Heart right ventricle (tissue), 16 donors: ENCODE measurements around the gene SLC29A1. TPM values are rescaled to one million over a fixed set of nuclear protein-coding genes. Genes with fewer than 3 reads are reported as not detected.

Source experiments
- ATAC-seq, 8 donors: fragments of 200-7000 bp; cut with Tn5 transposase; one replicate each; pipeline ENCODE4 v1.9.1; 2020; ENCODE audit warnings: mild to moderate bottlenecking in 8 of 8, moderate library complexity in 8 of 8, moderate number of reproducible peaks in 1 of 8
- DNase-seq, 2 donors: peaks; one replicate each; pipeline ENCODE4 v3.0.0-alpha.2; 2020
- H3K27ac ChIP-seq, 10 donors: fragments of 200-600 bp; sonication (generic) in 2 of 10; one replicate each; pipeline versions ENCODE4 v1.5.0 to v1.8.0; 2020 to 2022; ENCODE audit warnings: mild to moderate bottlenecking in 3 of 10
- H3K27me3 ChIP-seq, 7 donors: fragments of 200-600 bp; one replicate each; pipeline ENCODE4 v1.8.0; 2021 to 2022; ENCODE audit warnings: mild to moderate bottlenecking in 2 of 7
- H3K36me3 ChIP-seq, 9 donors: fragments of 200-600 bp; sonication (generic) in 1 of 9; one replicate each; pipeline versions ENCODE4 v1.5.0 to v1.8.0; 2020 to 2022; ENCODE audit warnings: mild to moderate bottlenecking in 2 of 9
- H3K4me1 ChIP-seq, 9 donors: fragments of 200-600 bp; sonication (generic) in 1 of 9; one replicate each; pipeline versions ENCODE4 v1.5.0 to v1.8.0; 2020 to 2022; ENCODE audit warnings: mild to moderate bottlenecking in 4 of 9
- H3K4me3 ChIP-seq, 10 donors: fragments of 200-600 bp; sonication (generic) in 2 of 10; one replicate each; pipeline versions ENCODE4 v1.5.0 to v1.8.0; 2020 to 2022; ENCODE audit warnings: mild to moderate bottlenecking in 7 of 10, moderate library complexity in 2 of 10
- H3K9me3 ChIP-seq, 11 donors: fragments of 200-600 bp in 10 of 11; sonication (generic) in 2 of 11; one replicate each; pipeline versions ENCODE4 v1.5.0 to v1.8.0; 2013 to 2022; ENCODE audit warnings: mild to moderate bottlenecking in 2 of 11, control low read depth in 1 of 11, moderate library complexity in 1 of 11
- CTCF ChIP-seq, 9 donors: fragments of 200-600 bp; sonication (generic) in 2 of 9; IDR thresholded peaks; one replicate each; pipeline versions ENCODE4 v1.5.0 to v1.8.0; 2021 to 2022; ENCODE audit warnings: antibody characterized with exemption in 9 of 9, mild to moderate bottlenecking in 5 of 9, moderate library complexity in 1 of 9
- WGBS, 2 donors: extraction: QIAGEN DNeasy Blood & Tissue Kit; methylation state at CpG; one replicate each; pipeline ENCODE4 v1.1.7; 2013; ENCODE audit warnings: inconsistent platforms in 1 of 2; 5-methylcytosine and 5-hydroxymethylcytosine counted together
- intact Hi-C, 10 donors: fragments of 100-400 bp; cut with DNase I; formaldehyde crosslinking; loops; one replicate each; pipeline versions ENCODE4 v1.11.1 to v1.14.2; 2022
- polyA plus RNA-seq, 2 donors: library from polyadenylated mRNA; stranded (reverse); fragments of 200-250 nt; gene quantifications; one replicate each; pipeline ENCODE4 v1.2.3, GENCODE V29; 2013
- total RNA-seq, 10 donors: library from RNA; stranded (reverse); fragmentation: NEBNext Ultra II Directional in 3 of 10; extraction: Animal tissue kit (Norgen Biotek cat#: 25700) in 3 of 10; gene quantifications; one replicate each; pipeline versions ENCODE4 v1.2.1 to v1.2.4, GENCODE V29; 2021 to 2023
- donor health status: Arrhythmogenic right ventricular cardiomyopathy.
- donor health status: ischemic (EF 13 %, LVEDD 7.1; RV severe dilation, severe dysfunction).
- donor health status: healthy with polysubstance abuse.
- donor health status: DM: no; HTN: yes; CAD: no.
- donor health status: DM: no; HTN: no; CAD: no.
- donor health status: ischemic (EF 25% LVEDD 6.9; RV normal size, moderate dysfunction).
- donor health status: ischemic (EF 25% LVEDD 5.7; RV mildly dilated, moderate dysfunction).
- donor health status: healthy.
- donor health status: DM: yes; HTN: yes; CAD: no.
- donor health status: Ischemic cardiomyopathy.
- donor health status: ischemic (EF 35%, LVEDD 5.7; RV mildly dilated, moderate dysfunction).
- donor health status: nonischemic (EF 11% LVEDD 7.7; RV severe dilation, severe dysfunction).
- donor health status: DM: yes; HTN: yes; CAD: no.
- donor health status: PGD.
- donor health status: ischemic (EF 29% LVEDD 5.4; RV normal size, mild dysfunction).
- donor health status: nonischemic (EF 23%, LVEDD 6.1; RV moderate dilation, normal function).

The SLC29A1 gene
- total and polyA plus RNA-seq, 12 donors, result 46.3 to 198 (median 136) TPM

GRCh38 chr6:44257753-44258324 lies 34.4 kb downstream of the SLC29A1 start:
- Histone ChIP-seq H3K9me3 (no peaks in the 10 kb centered on the region), H3K4me3 (peak overlapping the region in 9 of 10 donors; percentile 95 to 100 (median 98)), H3K4me1 (peaks cover 16 to 60% (median 28%) of the 10 kb centered on the region in 9 donors), H3K27me3 (no peaks in the 10 kb centered on the region), H3K27ac (peak overlapping the region; percentile 87 to 98 (median 96)), H3K36me3 (peaks cover 0 to 75% (median 24%) of the 10 kb centered on the region in 9 donors)
- DNase-seq (no peak), ATAC-seq (peak in 2 of 8 donors; percentile 1 to 2)
- WGBS, 2 donors, result 26 to 28% methylated on average over 15 of the region's 15 CpGs
- TF ChIP-seq CTCF (IDR thresholded peaks at IDR 0.05), result peak in 3 of 9 donors; percentile 2 to 22 (median 10)
- intact Hi-C loops, result loop anchor here in 4 of 10 donors (2.0 to 10.0 kb wide), 4 partner anchors 37 to 163 kb away; no protein-coding TSS in a partner anchor

GRCh38 chr6:44258325-44258863 lies 35.0 kb downstream of the SLC29A1 start:
- Histone ChIP-seq H3K36me3 (peaks cover 0 to 70% (median 18%) of the 10 kb centered on the region in 9 donors), H3K27ac (peak overlapping the region in 6 of 10 donors; percentile 24 to 97 (median 96)), H3K4me1 (peaks cover 21 to 60% (median 30%) of the 10 kb centered on the region in 9 donors), H3K27me3 (no peaks in the 10 kb centered on the region), H3K4me3 (no peak overlapping the region), H3K9me3 (no peaks in the 10 kb centered on the region)
- WGBS, 2 donors, result 88 to 92% methylated on average over 9 of the region's 9 CpGs
- intact Hi-C loops, result loop anchor here in 4 of 10 donors (5.0 to 10.0 kb wide), 3 partner anchors 86 to 164 kb away; no protein-coding TSS in a partner anchor
- ATAC-seq, result no peak
- DNase-seq, result no peak
- TF ChIP-seq CTCF (IDR thresholded peaks at IDR 0.05), result no peak

DNA sequence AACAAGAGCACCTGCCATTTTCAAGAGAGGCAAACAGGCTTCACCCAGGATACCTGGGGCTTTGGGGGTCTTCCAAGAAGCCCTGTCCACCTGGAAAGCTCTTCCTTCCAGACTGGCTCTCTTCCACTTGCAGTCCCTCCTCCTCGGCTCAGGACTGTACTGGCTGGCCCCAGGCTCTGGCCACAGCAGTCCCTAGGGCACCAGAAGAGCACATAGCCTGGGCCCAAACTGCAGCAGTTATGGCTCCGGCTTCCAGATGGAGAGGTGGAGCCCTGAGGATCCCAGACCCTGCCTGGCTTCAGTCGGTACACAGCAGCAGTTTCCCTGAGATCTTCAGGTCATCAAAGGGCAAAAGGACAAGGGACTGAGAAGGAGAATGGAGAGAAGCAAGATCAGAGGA lies 35.5 kb downstream of the SLC29A1 start:
- Histone ChIP-seq H3K27ac (no peak overlapping the region), H3K36me3 (peaks cover 0 to 65% (median 13%) of the 10 kb centered on the region in 9 donors), H3K4me1 (peaks cover 23 to 64% (median 30%) of the 10 kb centered on the region in 9 donors), H3K4me3 (no peak overlapping the region), H3K9me3 (no peaks in the 10 kb centered on the region), H3K27me3 (no peaks in the 10 kb centered on the region)
- no peak for TF ChIP-seq CTCF (IDR thresholded peaks at IDR 0.05)
- 92% methylated on average over 3 of the region's 3 CpGs for WGBS, 2 donors
- DNase-seq (no peak), ATAC-seq (no peak)
- intact Hi-C loops, result loop anchor here in 4 of 10 donors (5.0 to 10.0 kb wide), 3 partner anchors 87 to 164 kb away; no protein-coding TSS in a partner anchor

GRCh38 chr6:44260011-44260410 lies 36.6 kb downstream of the SLC29A1 start:
- intact Hi-C loops, result loop anchor here in 1 of 10 donors (10.0 kb wide), 1 partner anchor 75 kb away; no protein-coding TSS in a partner anchor
- WGBS, 2 donors, result 94 to 99% methylated on average over 8 of the region's 8 CpGs
- DNase-seq, result no peak

More at GRCh38 chr6:44260011-44260410, 36.6 kb downstream of the SLC29A1 start:
- TF ChIP-seq CTCF (IDR thresholded peaks at IDR 0.05), result no peak
- no peaks in the 10 kb centered on the region for H3K27me3 ChIP-seq
- H3K27ac ChIP-seq, result no peak overlapping the region
- H3K9me3 ChIP-seq, result no peaks in the 10 kb centered on the region
- ATAC-seq, result no peak
- H3K36me3 ChIP-seq, result peaks cover 0 to 54% (median 2%) of the 10 kb centered on the region in 9 donors
- no peak overlapping the region for H3K4me3 ChIP-seq
- H3K4me1 ChIP-seq, result peaks cover 30 to 70% (median 41%) of the 10 kb centered on the region in 9 donors
